Keratinocyte (primary cell): ENCODE results near the gene BUD31. TPM values are rescaled to one million over a fixed set of nuclear protein-coding genes. Genes with fewer than 3 reads are reported as not detected.
"Not testable (repeated sequence)": the region's sequence is repeated elsewhere in the genome, so short reads cannot be mapped to it uniquely, and the experiment has no call there.

Experiments
- DNase-seq: peaks from one replicate; pipeline ENCODE4 v3.0.0-alpha.2; 2011; ENCODE audit warnings: low read depth, missing footprints, low spot score
- FAIRE-seq: peaks from 2 replicates; lab custom pipeline; 2011; peaks lifted over from hg19 to GRCh38; lab: Jason Lieb, UNC
- H2AFZ ChIP-seq: 2 replicates; pipeline ENCODE4 v1.6.0; 2012; ENCODE audit warnings: low read length, control low read depth, inconsistent platforms; ENCODE audit not compliant: control insufficient read depth
- H3K27ac ChIP-seq: 2 replicates; pipeline ENCODE4 v1.5.1; 2011; ENCODE audit warnings: low read length; ENCODE audit not compliant: control insufficient read depth, insufficient read depth
- H3K27me3 ChIP-seq: 3 replicates; pipeline ENCODE4 v1.6.0; 2011; ENCODE audit warnings: low read length; ENCODE audit not compliant: control insufficient read depth, insufficient read depth; ENCODE audit errors: extremely low read depth
- H3K36me3 ChIP-seq, 2 experiments: 2 replicates in 1 of 2; 3 replicates in 1 of 2; pipeline ENCODE4 v1.5.1; 2011; ENCODE audit warnings: low read length in 2 of 2, mild to moderate bottlenecking in 1 of 2; ENCODE audit not compliant: control insufficient read depth in 2 of 2, insufficient read depth in 2 of 2; ENCODE audit errors: extremely low read depth in 1 of 2
- H3K4me1 ChIP-seq: 3 replicates; pipeline ENCODE4 v1.5.1; 2011; ENCODE audit warnings: low read length; ENCODE audit not compliant: control insufficient read depth, insufficient read depth; ENCODE audit errors: extremely low read depth
- H3K4me2 ChIP-seq: 3 replicates; pipeline ENCODE4 v1.6.0; 2011; ENCODE audit warnings: low read depth, low read length; ENCODE audit not compliant: control insufficient read depth, insufficient read depth; ENCODE audit errors: extremely low read depth
- H3K4me3 ChIP-seq, 3 experiments: fragments of 200-600 bp in 1 of 3; sonication (generic) in 1 of 3; 2 replicates in 2 of 3; 3 replicates in 1 of 3; pipeline ENCODE4 v1.5.1; 2011 to 2016; ENCODE audit warnings: low read length in 3 of 3, mild to moderate bottlenecking in 3 of 3, control low read depth in 2 of 3, inconsistent platforms in 1 of 3, low read depth in 1 of 3, mixed read lengths in 1 of 3, mixed run types in 1 of 3, moderate library complexity in 1 of 3; ENCODE audit not compliant: control insufficient read depth in 2 of 3, insufficient read depth in 2 of 3; ENCODE audit errors: extremely low read depth in 1 of 3
- H3K79me2 ChIP-seq: 2 replicates; pipeline ENCODE4 v1.6.0; 2012; ENCODE audit warnings: low read length; ENCODE audit not compliant: control insufficient read depth, insufficient read depth
- H3K9ac ChIP-seq: 3 replicates; pipeline ENCODE4 v1.6.0; 2011; ENCODE audit warnings: low read length; ENCODE audit not compliant: control insufficient read depth, insufficient read depth; ENCODE audit errors: extremely low read depth
- H3K9me1 ChIP-seq: 3 replicates; pipeline ENCODE4 v1.6.0; 2011; ENCODE audit warnings: low read length; ENCODE audit not compliant: control insufficient read depth, insufficient read depth; ENCODE audit errors: extremely low read depth
- H3K9me3 ChIP-seq: 2 replicates; pipeline ENCODE4 v1.5.1; 2012; ENCODE audit warnings: low read depth, low read length; ENCODE audit not compliant: control insufficient read depth
- H4K20me1 ChIP-seq: 3 replicates; pipeline ENCODE4 v1.6.0; 2011; ENCODE audit warnings: low read length; ENCODE audit not compliant: control insufficient read depth, insufficient read depth; ENCODE audit errors: extremely low read depth
- EZH2 ChIP-seq: IDR thresholded peaks from one replicate; pipeline ENCODE4 v1.6.1; 2012; ENCODE audit warnings: inconsistent platforms, mild to moderate bottlenecking, low read length, moderate library complexity
- dilution Hi-C: fragments of 300-500 bp; cut with MboI; formaldehyde crosslinking; loops from one replicate; pipeline ENCODE4 v1.7.0; 2020; ENCODE audit warnings: low sequenced_read_pairs; ENCODE audit not compliant: extremely low pct_ligation_motif_present
- polyA plus RNA-seq, 5 experiments: library from polyadenylated mRNA; depleted of rRNA in 3 of 5; stranded (reverse) in 3 of 5; stranded (forward) in 1 of 5; unstranded in 1 of 5; fragments of >200 nt; gene quantifications; 1 replicate in 1 of 5; 2 replicates in 3 of 5; 3 replicates in 1 of 5; pipeline versions ENCODE4 v1.2.1 to v1.2.3, GENCODE V29; 2011 to 2012; ENCODE audit warnings: missing spikeins in 2 of 5, low read depth in 1 of 5, low replicate concordance in 1 of 5
- TF ChIP-seq, protein P1 (sequence below), 3 experiments: IDR thresholded peaks in 1 of 3; conservative IDR thresholded peaks in 1 of 3; optimal IDR thresholded peaks in 1 of 3; 2 replicates in 2 of 3; 3 replicates in 1 of 3; pipeline versions ENCODE3 to v1.5.1; 2011; ENCODE audit warnings: low read length in 3 of 3, mild to moderate bottlenecking in 3 of 3, moderate library complexity in 2 of 3, control low read depth in 1 of 3, inconsistent platforms in 1 of 3; ENCODE audit not compliant: insufficient read depth in 2 of 3; ENCODE audit errors: extremely low read depth in 1 of 3

The BUD31 gene
- polyA plus RNA-seq, 1 donor (not counting 4 experiments of a cell fraction or from before 2014, with no cell fraction given), result 73.3 TPM

DNA sequence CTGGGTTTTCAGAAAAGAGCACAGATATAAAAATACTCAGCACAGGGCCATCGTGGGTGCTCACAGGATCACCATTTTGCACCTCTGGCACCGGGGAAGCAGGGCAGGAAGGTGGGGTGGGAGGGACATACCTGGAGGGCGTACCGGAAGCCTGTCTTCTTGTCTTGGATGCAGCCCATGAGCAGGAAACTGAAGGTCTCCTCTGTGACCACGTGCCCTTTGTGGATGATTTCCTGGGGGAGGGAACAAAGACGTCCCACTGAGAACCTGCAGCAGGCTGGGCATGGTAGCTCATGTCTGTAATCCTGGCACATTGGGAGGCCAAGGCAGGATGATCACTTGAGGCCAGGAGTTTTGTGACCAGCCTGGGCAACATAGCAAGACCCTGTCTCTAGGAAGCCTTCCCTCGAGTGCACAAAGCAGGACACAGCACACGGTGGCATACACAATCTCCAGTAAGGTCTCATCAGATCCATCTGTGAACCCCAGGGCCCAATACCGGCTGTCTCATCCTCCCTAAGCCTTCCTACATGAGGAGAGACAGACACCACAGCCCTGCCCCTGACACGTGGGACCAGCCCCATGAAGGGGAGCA lies 20.3 kb downstream of the BUD31 start:
- FAIRE-seq, result no peak
- dilution Hi-C loops, result no loop called here
- H3K9ac ChIP-seq, result no peak overlapping the region

DNA sequence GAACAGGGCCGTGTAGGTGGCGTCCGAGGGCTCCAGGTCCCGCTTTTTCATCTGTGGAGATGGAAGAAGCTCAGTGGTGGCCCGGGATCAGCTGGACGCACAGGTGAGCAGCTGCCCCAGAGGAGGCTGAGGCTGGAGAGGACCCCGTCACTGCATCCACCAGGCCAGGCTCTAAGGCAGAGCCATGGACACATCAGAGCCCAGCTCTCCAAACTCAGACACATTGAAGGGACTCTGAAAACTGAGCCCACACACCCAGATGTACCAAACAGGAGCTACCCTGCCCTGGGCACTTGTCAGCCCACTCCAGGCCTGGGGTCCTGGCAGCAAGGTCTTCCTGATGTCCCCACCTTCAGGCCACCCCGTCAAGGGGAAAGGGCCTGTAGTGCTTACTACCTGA lies 21.0 kb downstream of the BUD31 start:
- Histone ChIP-seq H2AFZ (no peak overlapping the region), H3K9ac (no peak overlapping the region), H3K79me2 (no peaks in the 10 kb centered on the region), H3K4me3 (no peak overlapping the region), H4K20me1 (no peaks in the 10 kb centered on the region), H3K9me3 (no peaks in the 10 kb centered on the region), H3K27me3 (no peaks in the 10 kb centered on the region), H3K9me1 (no peaks in the 10 kb centered on the region), H3K27ac (no peak overlapping the region), H3K36me3 (peaks cover 17 to 23% of the 10 kb centered on the region in 2 experiments), H3K4me1 (no peaks in the 10 kb centered on the region), H3K4me2 (no peak overlapping the region)
- TF ChIP-seq EZH2, result no peak
- TF ChIP-seq, protein P1, sequence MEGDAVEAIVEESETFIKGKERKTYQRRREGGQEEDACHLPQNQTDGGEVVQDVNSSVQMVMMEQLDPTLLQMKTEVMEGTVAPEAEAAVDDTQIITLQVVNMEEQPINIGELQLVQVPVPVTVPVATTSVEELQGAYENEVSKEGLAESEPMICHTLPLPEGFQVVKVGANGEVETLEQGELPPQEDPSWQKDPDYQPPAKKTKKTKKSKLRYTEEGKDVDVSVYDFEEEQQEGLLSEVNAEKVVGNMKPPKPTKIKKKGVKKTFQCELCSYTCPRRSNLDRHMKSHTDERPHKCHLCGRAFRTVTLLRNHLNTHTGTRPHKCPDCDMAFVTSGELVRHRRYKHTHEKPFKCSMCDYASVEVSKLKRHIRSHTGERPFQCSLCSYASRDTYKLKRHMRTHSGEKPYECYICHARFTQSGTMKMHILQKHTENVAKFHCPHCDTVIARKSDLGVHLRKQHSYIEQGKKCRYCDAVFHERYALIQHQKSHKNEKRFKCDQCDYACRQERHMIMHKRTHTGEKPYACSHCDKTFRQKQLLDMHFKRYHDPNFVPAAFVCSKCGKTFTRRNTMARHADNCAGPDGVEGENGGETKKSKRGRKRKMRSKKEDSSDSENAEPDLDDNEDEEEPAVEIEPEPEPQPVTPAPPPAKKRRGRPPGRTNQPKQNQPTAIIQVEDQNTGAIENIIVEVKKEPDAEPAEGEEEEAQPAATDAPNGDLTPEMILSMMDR (optimal IDR thresholded peaks at IDR 0.05 in 1 of 3, IDR thresholded peaks at IDR 0.05 in 1 of 3, conservative IDR thresholded peaks at IDR 0.05 in 1 of 3; ENCODE audit: extremely low read depth in 1 of 3, insufficient read depth in 2 of 3, low read length in 3 of 3), result no peak
- dilution Hi-C loops, result no loop called here
- no peak for DNase-seq
- FAIRE-seq, result no peak

More for the DNA sequence above, 20.3 kb downstream of the BUD31 start:
- no peak overlapping the region for H2AFZ ChIP-seq
- H3K9me1 ChIP-seq, result no peaks in the 10 kb centered on the region
- H3K4me1 ChIP-seq, result no peaks in the 10 kb centered on the region
- H3K9me3 ChIP-seq, result no peaks in the 10 kb centered on the region
- H3K4me3 ChIP-seq, result no peak overlapping the region
- no peak for TF ChIP-seq EZH2
- TF ChIP-seq, protein P1 (optimal IDR thresholded peaks at IDR 0.05 in 1 of 3, IDR thresholded peaks at IDR 0.05 in 1 of 3, conservative IDR thresholded peaks at IDR 0.05 in 1 of 3; ENCODE audit: extremely low read depth in 1 of 3, insufficient read depth in 2 of 3, low read length in 3 of 3), result no peak
- no peaks in the 10 kb centered on the region for H3K79me2 ChIP-seq
- no peaks in the 10 kb centered on the region for H3K27me3 ChIP-seq
- H3K36me3 ChIP-seq, result peaks cover 19 to 29% of the 10 kb centered on the region in 2 experiments
- DNase-seq, result no peak
- H3K4me2 ChIP-seq, result no peak overlapping the region
- no peaks in the 10 kb centered on the region for H4K20me1 ChIP-seq
- no peak overlapping the region for H3K27ac ChIP-seq

DNA sequence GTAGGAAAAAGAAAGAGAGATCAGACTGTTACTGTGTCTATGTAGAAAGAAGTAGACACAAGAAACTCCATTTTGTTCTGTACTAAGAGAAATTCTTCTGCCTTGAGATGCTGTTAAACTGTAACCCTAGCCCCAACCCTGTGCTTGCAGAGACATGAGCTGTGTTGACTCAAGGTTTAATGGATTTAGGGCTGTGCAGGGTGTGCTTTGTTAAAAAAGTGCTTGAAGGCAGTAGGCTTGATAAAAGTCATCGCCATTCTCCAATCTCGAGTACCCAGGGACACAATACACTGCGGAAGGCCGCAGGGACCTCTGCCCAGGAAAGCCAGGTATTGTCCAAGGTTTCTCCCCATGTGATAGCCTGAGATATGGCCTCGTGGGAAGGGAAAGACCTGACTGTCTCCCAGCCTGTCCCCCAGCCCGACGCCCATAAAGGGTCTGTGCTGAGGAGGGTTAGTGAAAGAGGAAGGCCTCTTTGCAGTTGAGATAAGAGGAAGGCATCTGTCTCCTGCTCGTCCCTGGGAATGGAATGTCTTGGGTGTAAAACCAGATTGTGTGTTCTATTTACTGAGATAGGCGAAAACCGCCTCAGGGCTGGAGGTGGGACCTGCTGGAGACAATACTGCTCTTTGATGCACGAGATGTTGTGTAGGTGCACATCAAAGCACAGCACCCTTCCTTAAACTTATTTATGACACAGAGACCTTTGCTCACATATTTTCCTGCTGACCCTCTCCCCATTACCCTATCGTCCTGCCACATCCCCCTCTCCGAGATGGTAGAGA lies 23.2 kb downstream of the BUD31 start:
- H3K36me3 ChIP-seq, result peaks cover 16 to 20% of the 10 kb centered on the region in 2 experiments
- H2AFZ ChIP-seq, H3K9me1 ChIP-seq, H4K20me1 ChIP-seq, H3K27me3 ChIP-seq, H3K4me2 ChIP-seq, DNase-seq, H3K9me3 ChIP-seq, FAIRE-seq, H3K4me1 ChIP-seq, H3K9ac ChIP-seq, dilution Hi-C loops, H3K79me2 ChIP-seq, H3K4me3 ChIP-seq, H3K27ac ChIP-seq: not testable (repeated sequence)
